ENCODE results near the gene RANGRF.

Gene RANGRF

DNA sequence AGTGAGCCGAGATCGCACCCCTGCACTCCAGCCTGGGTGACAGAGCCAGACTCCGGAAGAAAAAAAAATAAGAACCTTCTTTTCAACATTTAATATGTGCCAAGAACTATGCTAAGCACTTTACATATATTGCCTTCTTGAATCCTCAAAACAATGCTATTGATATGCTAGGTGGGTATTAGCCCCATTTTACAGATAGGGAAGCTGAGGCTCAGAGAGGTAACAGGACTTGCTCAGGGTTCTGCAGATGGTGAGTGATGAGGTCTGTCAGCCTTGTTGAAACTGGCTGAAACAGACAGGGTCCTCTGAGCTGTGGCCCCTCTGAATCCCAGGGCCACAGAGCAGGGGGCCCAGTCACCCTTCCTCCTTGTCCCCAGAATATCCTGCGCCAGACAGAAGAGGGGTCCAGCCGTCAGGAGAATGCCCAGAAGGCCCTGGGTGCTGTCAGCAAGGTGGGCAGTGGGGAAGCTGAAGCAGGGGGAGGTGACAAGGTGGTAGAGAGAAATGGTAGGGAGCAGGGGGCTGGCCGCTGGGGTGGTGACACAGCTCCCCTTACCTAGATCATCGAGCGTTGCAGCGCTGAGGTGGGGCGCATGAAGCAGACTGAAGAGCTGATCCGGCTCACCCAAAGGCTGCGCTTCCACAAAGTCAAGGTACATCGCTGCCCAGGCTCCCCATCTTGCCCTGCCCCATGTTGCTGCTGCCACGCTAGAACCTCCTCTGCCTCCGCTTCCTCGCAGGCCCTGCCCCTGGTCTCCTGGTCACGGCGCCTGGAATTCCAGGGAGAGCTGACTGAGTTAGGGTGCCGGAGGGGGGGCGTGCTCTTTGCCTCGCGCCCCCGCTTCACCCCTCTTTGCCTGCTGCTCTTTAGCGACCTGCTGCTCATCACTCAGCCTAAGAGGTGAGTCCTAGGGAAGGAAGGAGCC, 29.8 kb downstream of the RANGRF start:
- Histone ChIP-seq H3K27me3 (ENCODE audit: low read depth, low read length) (peaks cover 15% of the 10 kb centered on the region), H3K27ac (ENCODE audit: low read length) (no peak overlapping the region), H3K4me1 (ENCODE audit: control insufficient read depth in 1 of 2, insufficient read depth in 2 of 2, low read length in 2 of 2) (peaks cover 0 to 13% of the 10 kb centered on the region in 2 donors), H3K4me3 (ENCODE audit: low read depth in 1 of 2, low read length in 2 of 2) (no peak overlapping the region), H3K36me3 (ENCODE audit: control insufficient read depth in 1 of 2, insufficient read depth in 2 of 2, low read length in 2 of 2) (no peaks in the 10 kb centered on the region), H3K9me3 (ENCODE audit: control insufficient read depth in 1 of 2, low read length in 2 of 2) (no peaks in the 10 kb centered on the region)

GRCh38 chr17:8320262-8320661, 31.8 kb downstream of the RANGRF start:
- Histone ChIP-seq H3K4me3 (ENCODE audit: low read depth in 1 of 2, low read length in 2 of 2) (no peak overlapping the region), H3K9me3 (ENCODE audit: control insufficient read depth in 1 of 2, low read length in 2 of 2) (no peaks in the 10 kb centered on the region), H3K4me1 (ENCODE audit: control insufficient read depth in 1 of 2, insufficient read depth in 2 of 2, low read length in 2 of 2) (peaks cover 0 to 6% of the 10 kb centered on the region in 2 donors), H3K27me3 (ENCODE audit: low read depth, low read length) (peaks cover 7% of the 10 kb centered on the region), H3K27ac (ENCODE audit: low read length) (no peak overlapping the region), H3K36me3 (ENCODE audit: control insufficient read depth in 1 of 2, insufficient read depth in 2 of 2, low read length in 2 of 2) (no peaks in the 10 kb centered on the region)

- H3K27me3 ChIP-seq (ENCODE audit: low read depth, low read length), result peaks cover 7% of the 10 kb centered on the region
- H3K4me1 ChIP-seq (ENCODE audit: control insufficient read depth in 1 of 2, insufficient read depth in 2 of 2, low read length in 2 of 2), result no peaks in the 10 kb centered on the region
- no peak overlapping the region for H3K27ac ChIP-seq (ENCODE audit: low read length)
These were observed 32.5 kb downstream of the RANGRF start for GRCh38 chr17:8320990-8321389.

DNA sequence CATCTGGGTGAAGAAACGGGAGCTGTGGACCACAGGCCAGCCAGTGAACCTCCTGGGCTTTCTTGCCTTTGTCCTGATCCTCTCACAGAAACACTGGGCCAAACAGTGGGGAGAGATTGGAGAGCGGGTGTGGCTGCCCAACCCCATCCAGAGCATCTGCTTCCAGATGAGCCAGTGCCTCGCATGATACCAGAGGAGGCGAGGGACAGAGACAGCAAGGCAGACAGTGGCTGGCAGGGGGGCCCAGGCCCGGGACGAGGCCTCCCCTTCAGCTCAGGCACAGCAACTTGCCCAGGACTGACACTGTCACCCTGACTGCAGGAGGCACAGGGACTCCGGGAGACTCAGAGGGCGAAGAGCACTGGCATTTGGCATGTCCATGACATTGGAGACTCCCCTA, 33.6 kb downstream of the RANGRF start:
- H3K4me3 ChIP-seq (ENCODE audit: low read depth in 1 of 2, low read length in 2 of 2), result no peak overlapping the region
- peaks cover 0 to 8% of the 10 kb centered on the region in 2 donors for H3K4me1 ChIP-seq (ENCODE audit: control insufficient read depth in 1 of 2, insufficient read depth in 2 of 2, low read length in 2 of 2)
- no peaks in the 10 kb centered on the region for H3K36me3 ChIP-seq (ENCODE audit: control insufficient read depth in 1 of 2, insufficient read depth in 2 of 2, low read length in 2 of 2)
- no peak overlapping the region for H3K27ac ChIP-seq (ENCODE audit: low read length)
- H3K9me3 ChIP-seq (ENCODE audit: control insufficient read depth in 1 of 2, low read length in 2 of 2), result no peaks in the 10 kb centered on the region
- H3K27me3 ChIP-seq (ENCODE audit: low read depth, low read length), result peaks cover 3% of the 10 kb centered on the region

More at GRCh38 chr17:8320990-8321389, 32.5 kb downstream of the RANGRF start:
- Histone ChIP-seq H3K9me3 (ENCODE audit: control insufficient read depth in 1 of 2, low read length in 2 of 2) (no peaks in the 10 kb centered on the region), H3K36me3 (ENCODE audit: control insufficient read depth in 1 of 2, insufficient read depth in 2 of 2, low read length in 2 of 2) (no peaks in the 10 kb centered on the region), H3K4me3 (ENCODE audit: low read depth in 1 of 2, low read length in 2 of 2) (no peak overlapping the region)

DNA sequence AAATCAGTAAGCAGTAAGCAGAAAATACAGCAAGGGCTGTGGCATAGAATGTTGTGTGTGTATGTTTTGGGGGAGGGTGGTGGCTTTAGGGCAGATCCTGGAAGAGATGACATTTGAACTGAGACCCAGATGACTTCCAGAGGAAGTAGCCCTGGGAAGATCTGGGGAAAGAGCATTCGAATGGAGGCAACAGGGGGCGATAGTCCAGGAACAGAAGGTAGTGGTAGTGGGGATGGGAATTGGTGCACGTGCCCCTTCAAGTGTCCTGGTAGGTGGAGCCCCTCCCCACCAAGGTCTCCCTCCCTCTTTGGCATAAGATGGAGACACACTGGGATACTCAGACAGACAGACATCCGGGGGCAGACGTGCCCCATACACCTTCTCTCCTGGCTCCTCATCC, 35.7 kb downstream of the RANGRF start:
- H3K4me3 ChIP-seq (ENCODE audit: low read depth in 1 of 2, low read length in 2 of 2), result no peak overlapping the region
- no peak overlapping the region for H3K27ac ChIP-seq (ENCODE audit: low read length)
- no peaks in the 10 kb centered on the region for H3K9me3 ChIP-seq (ENCODE audit: control insufficient read depth in 1 of 2, low read length in 2 of 2)
- peaks cover 3% of the 10 kb centered on the region for H3K27me3 ChIP-seq (ENCODE audit: low read depth, low read length)
- no peaks in the 10 kb centered on the region for H3K36me3 ChIP-seq (ENCODE audit: control insufficient read depth in 1 of 2, insufficient read depth in 2 of 2, low read length in 2 of 2)
- peaks cover 0 to 12% of the 10 kb centered on the region in 2 donors for H3K4me1 ChIP-seq (ENCODE audit: control insufficient read depth in 1 of 2, insufficient read depth in 2 of 2, low read length in 2 of 2)

DNA sequence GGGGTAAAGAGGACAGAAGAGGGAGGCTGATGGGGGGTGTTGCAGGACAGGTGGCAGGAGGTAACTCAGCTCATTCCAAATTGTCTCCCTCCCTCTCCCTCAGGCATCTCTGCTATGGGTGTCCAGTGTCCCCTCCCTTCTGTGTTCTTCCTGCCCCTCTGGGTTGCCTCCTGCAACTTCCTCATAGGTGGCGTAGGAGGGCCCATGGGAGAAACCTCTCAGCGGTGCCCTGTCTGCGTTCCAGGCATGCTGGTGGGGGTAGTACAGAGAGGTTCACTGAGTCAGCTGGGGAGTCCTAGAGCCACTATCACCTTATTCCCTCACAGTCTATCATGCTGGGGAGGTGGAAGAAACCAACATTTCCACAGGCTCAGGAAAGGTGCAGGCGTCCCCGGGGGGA, 36.5 kb downstream of the RANGRF start:
- Histone ChIP-seq H3K27ac (ENCODE audit: low read length) (no peak overlapping the region), H3K9me3 (ENCODE audit: control insufficient read depth in 1 of 2, low read length in 2 of 2) (no peaks in the 10 kb centered on the region), H3K27me3 (ENCODE audit: low read depth, low read length) (peaks cover 3% of the 10 kb centered on the region), H3K4me1 (ENCODE audit: control insufficient read depth in 1 of 2, insufficient read depth in 2 of 2, low read length in 2 of 2) (peaks cover 0 to 12% of the 10 kb centered on the region in 2 donors), H3K36me3 (ENCODE audit: control insufficient read depth in 1 of 2, insufficient read depth in 2 of 2, low read length in 2 of 2) (no peaks in the 10 kb centered on the region), H3K4me3 (ENCODE audit: low read depth in 1 of 2, low read length in 2 of 2) (no peak overlapping the region)

- Histone ChIP-seq H3K9me3 (ENCODE audit: control insufficient read depth in 1 of 2, low read length in 2 of 2) (no peaks in the 10 kb centered on the region), H3K27ac (ENCODE audit: low read length) (no peak overlapping the region), H3K27me3 (ENCODE audit: low read depth, low read length) (peaks cover 3% of the 10 kb centered on the region), H3K4me3 (ENCODE audit: low read depth in 1 of 2, low read length in 2 of 2) (peak overlapping the region; percentile 66 to 73), H3K36me3 (ENCODE audit: control insufficient read depth in 1 of 2, insufficient read depth in 2 of 2, low read length in 2 of 2) (no peaks in the 10 kb centered on the region), H3K4me1 (ENCODE audit: control insufficient read depth in 1 of 2, insufficient read depth in 2 of 2, low read length in 2 of 2) (peaks cover 0 to 12% of the 10 kb centered on the region in 2 donors)
These were observed 38.2 kb downstream of the RANGRF start for GRCh38 chr17:8326511-8327302.

DNA sequence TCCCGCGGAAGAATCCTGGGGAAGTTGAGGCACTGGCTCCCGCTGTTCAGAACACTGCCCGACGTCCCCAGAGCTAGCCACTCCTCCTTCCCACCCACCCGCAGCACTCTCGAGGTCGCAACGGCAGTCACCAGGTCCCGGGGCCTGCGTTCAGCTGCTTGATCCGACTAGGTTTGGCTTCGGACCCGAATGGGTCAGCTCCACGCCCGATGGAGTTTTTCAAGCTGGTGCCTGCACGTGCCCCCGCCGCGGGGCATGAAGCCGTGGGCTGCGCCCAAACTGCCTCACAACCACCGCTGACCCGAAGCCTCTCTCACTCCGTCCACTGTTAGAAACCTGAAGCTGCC, 38.8 kb downstream of the RANGRF start:
- H3K4me1 ChIP-seq (ENCODE audit: control insufficient read depth in 1 of 2, insufficient read depth in 2 of 2, low read length in 2 of 2), result peaks cover 0 to 12% of the 10 kb centered on the region in 2 donors
- H3K4me3 ChIP-seq (ENCODE audit: low read depth in 1 of 2, low read length in 2 of 2), result peak overlapping the region; percentile 66 to 73
- H3K36me3 ChIP-seq (ENCODE audit: control insufficient read depth in 1 of 2, insufficient read depth in 2 of 2, low read length in 2 of 2), result no peaks in the 10 kb centered on the region
- no peak overlapping the region for H3K27ac ChIP-seq (ENCODE audit: low read length)
- H3K27me3 ChIP-seq (ENCODE audit: low read depth, low read length), result peaks cover 3% of the 10 kb centered on the region
- no peaks in the 10 kb centered on the region for H3K9me3 ChIP-seq (ENCODE audit: control insufficient read depth in 1 of 2, low read length in 2 of 2)

DNA sequence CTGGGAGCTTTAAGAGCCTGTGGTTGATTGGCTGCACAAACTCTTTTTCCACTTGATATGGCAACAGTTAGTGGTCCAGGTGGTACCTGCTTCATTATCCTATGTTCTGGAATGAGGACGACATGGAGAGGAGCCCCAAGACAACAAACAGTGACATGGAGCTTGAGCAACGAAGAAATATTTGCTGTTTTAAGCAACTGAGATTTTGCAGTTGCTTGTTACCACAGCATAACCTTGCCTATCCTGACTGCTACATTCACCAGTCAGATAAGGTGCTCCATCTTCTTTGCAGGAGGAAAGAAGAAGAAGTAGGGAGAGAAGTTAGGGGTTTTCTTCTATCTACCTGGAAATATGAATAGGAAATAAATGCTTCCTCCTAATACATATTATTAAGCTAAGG, 43.7 kb downstream of the RANGRF start:
- H3K27me3 ChIP-seq (ENCODE audit: low read depth, low read length), result no peaks in the 10 kb centered on the region
- no peak overlapping the region for H3K27ac ChIP-seq (ENCODE audit: low read length)
- H3K36me3 ChIP-seq (ENCODE audit: control insufficient read depth in 1 of 2, insufficient read depth in 2 of 2, low read length in 2 of 2), result no peaks in the 10 kb centered on the region
- H3K4me1 ChIP-seq (ENCODE audit: control insufficient read depth in 1 of 2, insufficient read depth in 2 of 2, low read length in 2 of 2), result peaks cover 0 to 3% of the 10 kb centered on the region in 2 donors
- no peak overlapping the region for H3K4me3 ChIP-seq (ENCODE audit: low read depth in 1 of 2, low read length in 2 of 2)
- no peaks in the 10 kb centered on the region for H3K9me3 ChIP-seq (ENCODE audit: control insufficient read depth in 1 of 2, low read length in 2 of 2)

DNA sequence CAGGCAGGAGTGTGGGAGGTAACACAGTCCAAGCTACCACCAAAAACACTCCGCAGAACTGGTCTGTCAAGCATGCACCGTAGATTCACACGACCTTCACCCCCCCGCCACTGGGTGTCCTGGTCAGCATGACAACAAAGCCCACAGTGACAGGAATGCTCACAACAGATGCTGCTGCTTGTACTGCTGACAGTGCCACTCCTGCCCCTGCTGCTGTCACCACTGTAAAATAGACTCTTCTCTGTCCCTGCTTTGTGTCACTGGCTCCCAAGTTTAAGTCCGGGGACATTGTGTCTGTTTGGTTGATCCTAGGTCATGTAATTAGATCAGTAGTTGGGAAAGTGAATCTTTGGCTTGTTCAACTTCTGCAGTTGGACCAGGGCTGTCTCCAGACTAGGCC, 44.2 kb downstream of the RANGRF start:
- Histone ChIP-seq H3K4me3 (ENCODE audit: low read depth in 1 of 2, low read length in 2 of 2) (no peak overlapping the region), H3K27ac (ENCODE audit: low read length) (no peak overlapping the region), H3K27me3 (ENCODE audit: low read depth, low read length) (no peaks in the 10 kb centered on the region), H3K9me3 (ENCODE audit: control insufficient read depth in 1 of 2, low read length in 2 of 2) (no peaks in the 10 kb centered on the region), H3K36me3 (ENCODE audit: control insufficient read depth in 1 of 2, insufficient read depth in 2 of 2, low read length in 2 of 2) (no peaks in the 10 kb centered on the region), H3K4me1 (ENCODE audit: control insufficient read depth in 1 of 2, insufficient read depth in 2 of 2, low read length in 2 of 2) (no peaks in the 10 kb centered on the region)

GRCh38 chr17:8333281-8333680, 44.8 kb downstream of the RANGRF start:
- Histone ChIP-seq H3K36me3 (ENCODE audit: control insufficient read depth in 1 of 2, insufficient read depth in 2 of 2, low read length in 2 of 2) (no peaks in the 10 kb centered on the region), H3K27ac (ENCODE audit: low read length) (no peak overlapping the region), H3K4me1 (ENCODE audit: control insufficient read depth in 1 of 2, insufficient read depth in 2 of 2, low read length in 2 of 2) (no peaks in the 10 kb centered on the region)

More at GRCh38 chr17:8333281-8333680, 44.8 kb downstream of the RANGRF start:
- Histone ChIP-seq H3K4me3 (ENCODE audit: low read depth in 1 of 2, low read length in 2 of 2) (no peak overlapping the region), H3K9me3 (ENCODE audit: control insufficient read depth in 1 of 2, low read length in 2 of 2) (no peaks in the 10 kb centered on the region), H3K27me3 (ENCODE audit: low read depth, low read length) (no peaks in the 10 kb centered on the region)

All from muscle layer of duodenum (tissue), 2 donors.